HG02798 (cell line): ENCODE measurements around the gene TRPV4.

ENCODE experiments used
- ATAC-seq: cut with Tn5 transposase; IDR thresholded peaks from one replicate; pipeline ENCODE4 v1.9.1; 2021; ENCODE audit warnings: mild to moderate bottlenecking; ENCODE audit not compliant: unreplicated experiment, poor library complexity

TRPV4 gene

DNA sequence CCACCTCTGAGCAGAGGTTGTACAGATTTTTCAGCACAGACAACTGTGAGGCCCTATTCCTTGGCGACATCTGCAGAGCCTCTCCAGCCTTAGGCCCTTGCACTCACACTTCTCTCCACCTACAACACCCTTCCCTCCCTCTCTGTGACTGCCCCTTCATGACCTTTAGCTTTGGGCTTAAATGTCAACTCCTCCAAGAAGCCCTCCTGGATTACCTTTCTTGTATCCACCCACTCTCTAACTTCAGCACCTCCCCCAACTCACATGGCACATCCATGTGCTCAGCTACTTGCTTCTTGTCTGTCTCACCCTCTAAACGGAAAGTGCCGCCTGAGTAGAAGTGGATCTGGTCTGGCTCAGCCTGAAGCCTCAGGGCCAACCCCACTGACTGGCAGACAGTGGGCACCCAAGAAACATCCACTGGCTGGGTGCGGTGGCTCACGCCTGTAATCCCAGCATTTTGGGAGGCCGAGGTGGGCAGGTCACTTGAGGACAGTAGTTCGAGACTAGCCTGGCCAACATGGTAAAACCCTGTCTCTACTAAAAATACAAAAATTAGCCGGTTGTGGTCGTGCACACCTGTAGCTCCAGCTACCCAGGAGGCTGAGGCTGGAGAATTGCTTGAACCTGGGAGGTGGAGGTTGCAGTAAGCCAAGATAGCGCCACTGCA, 22.1 kb downstream of the TRPV4 start:
- ATAC-seq, result no peak

DNA sequence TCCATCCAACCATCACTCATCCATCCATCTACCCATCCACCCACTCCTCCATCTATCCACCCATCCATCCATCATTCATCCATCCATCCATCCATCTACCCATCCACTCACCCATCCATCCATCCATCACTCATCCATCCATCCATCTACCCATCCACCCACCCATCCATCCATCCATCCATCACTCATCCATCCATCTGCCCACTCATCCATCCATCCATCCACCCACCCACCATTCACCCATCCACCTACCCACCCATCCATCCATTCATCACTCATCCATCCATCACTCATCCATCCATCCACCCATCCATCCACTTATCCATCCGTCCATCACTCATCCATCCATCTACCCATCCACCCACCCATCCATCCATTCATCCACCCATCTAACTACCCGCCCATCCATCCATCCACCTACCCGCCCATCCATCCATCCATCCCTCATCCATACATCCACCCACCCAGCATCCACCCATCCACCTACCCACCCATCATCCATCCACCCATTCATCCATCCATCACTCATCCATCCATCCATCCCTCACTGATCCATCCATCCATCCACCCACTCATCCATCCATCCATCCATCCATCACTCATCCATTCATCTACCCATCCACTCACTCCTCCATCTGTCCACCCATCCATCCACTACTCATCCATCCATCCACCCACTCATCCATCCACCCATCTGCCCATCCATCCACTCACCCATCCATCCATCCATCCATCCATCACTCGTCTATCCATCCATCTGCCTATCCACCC, 24.1 kb downstream of the TRPV4 start:
- no peak for ATAC-seq

DNA sequence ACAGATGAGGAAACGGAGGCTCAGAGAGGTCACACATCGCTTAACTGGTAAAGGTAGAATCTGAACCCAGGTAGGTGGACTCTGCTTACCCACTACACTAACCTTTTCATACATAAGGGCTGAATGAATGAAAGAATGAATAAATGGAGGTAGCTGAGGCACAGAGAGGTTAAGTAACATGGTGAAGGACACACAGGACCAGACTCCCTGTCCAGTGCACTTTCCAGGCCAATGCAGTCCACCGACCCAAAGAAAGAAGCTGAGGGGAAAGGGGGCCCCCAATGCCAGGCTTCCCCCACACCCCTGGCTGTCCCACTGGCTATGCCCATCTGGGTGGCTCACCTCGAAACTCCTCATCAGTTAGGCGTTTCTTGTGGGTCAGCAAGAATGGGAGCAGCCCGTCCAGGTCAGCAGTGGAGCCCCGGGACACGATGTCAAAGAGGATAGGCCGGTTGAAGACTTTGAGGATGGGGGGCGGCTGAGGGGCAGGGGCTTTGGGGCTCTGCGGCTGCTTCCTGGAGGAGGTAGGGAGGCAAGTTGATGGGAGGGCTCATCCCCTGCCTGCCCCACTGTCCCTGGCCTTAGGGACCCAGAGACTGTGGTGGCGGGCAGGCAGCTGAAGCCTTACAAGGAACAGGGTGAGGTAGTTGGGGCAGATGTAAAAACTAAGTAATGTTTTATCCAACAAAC, 25.1 kb downstream of the TRPV4 start:
- no peak for ATAC-seq

DNA sequence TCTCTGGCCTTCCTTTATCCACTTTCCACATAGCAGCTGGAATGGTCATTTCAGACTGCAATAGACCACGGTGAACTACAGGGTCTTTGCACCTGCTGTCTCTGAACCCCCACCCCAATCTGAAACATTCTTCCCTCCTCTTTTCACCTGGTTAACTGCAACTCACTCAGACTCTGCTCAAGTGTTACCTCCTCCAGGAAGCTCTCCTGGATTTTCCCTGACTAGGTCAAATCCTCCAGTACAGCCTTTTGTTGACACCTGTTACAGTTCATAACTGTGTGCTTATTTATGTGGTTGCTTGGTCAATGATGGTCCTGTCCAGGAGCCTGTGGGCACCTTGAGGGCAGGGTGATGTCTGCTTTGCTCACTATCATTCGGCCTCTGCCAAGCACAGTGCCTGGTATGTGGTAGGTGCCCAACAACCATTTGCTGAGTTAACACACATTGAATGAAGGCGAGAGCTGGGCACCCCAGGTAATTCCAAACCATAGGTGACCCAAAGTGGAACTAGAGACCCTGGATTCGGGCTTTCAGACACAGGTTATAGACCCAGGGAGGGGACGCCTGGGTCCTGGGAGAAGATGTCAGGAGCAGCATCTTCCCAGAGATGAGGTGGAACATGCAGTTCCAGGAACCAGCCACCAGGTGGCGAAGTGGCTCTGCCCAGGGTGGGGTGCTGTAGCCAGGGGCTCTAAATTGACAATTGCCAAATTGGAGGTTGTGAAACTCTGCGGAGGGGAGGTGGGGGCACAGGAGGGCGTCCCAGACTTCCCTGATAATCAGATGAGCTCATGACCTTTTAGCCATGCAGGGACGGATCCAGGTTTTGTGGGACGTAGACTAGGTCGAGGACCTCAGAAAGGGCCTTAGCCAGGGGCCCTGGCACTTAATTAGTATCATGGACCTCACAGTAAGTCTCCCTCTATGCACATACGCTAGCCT, 28.1 kb downstream of the TRPV4 start:
- ATAC-seq, result no peak

DNA sequence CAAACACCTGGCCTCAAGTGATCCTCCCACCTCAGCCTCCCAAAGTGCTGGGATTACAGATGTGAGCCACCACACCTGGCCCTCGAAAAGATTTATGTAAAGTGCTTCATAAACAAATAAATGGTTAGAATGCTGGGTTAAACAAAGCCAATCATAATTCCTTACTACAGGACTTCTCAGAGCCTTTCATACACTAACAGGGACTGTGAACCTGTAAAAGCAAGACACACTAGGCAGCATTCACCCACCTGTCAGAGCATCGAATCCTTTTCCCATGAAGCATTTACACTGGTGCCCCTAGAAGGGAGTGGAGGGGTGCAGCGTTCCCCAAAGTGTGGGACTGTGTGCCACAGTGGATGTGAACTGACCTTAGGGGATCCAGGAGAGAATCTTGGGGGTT, 29.5 kb downstream of the TRPV4 start:
- no peak for ATAC-seq

DNA sequence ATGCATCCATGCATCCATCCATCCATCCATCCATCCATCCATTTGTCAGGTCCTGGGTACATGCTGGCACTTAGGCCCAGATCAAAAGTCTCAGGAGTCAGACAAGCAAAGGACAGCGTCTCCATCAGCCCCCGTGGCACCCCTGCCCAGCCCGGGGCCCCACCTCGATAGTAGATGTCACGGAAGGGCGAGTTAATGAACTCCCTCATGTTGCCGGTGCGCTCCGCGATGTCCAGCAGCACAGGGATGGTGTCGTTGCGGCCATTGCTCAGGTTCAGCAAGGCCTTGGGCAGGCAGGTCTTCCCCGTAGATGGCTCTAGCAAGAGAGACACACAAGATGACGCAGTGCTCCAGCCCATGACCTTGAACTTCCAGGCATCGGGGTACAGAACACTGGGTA, 30.4 kb downstream of the TRPV4 start:
- no peak for ATAC-seq

DNA sequence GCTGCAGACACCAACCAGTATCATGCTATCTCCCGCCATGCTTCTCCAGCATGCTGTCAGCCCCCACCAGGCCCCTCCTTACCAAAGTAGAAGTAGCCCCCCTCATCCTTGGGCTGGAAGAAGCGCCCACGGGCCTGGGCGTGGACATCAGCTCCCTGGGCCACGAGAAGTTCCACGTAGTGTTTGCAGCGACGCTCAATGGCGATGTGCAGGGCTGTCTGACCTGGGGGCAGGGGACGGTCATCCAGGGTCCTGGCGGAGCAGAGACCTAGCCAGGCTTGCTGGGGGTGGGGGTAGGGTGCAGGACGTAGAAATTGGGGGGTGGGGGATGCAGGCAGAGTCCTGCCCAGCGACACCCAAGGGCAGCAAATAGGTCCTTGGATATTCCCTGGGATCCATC, 32.7 kb downstream of the TRPV4 start:
- ATAC-seq, result no peak

DNA sequence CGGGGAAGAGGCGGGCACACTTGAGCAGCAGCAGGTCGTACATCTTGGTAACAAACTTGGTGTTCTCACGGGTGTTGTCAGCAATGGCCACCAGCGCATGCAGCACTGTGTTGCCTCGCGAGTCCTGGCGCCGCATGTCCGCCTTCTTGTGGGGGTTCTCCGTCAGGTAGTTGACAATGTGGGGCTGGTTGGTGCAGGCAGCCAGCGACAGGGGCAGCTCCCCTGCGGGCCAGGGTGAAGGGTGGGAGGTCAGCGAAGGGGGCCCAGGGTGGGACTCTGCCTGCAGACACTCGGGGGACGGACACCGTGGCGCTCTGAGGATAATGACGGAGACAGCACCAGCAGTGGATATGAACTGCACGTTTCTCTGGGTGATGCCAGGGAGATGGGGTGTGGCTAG, 34.5 kb downstream of the TRPV4 start:
- no peak for ATAC-seq

DNA sequence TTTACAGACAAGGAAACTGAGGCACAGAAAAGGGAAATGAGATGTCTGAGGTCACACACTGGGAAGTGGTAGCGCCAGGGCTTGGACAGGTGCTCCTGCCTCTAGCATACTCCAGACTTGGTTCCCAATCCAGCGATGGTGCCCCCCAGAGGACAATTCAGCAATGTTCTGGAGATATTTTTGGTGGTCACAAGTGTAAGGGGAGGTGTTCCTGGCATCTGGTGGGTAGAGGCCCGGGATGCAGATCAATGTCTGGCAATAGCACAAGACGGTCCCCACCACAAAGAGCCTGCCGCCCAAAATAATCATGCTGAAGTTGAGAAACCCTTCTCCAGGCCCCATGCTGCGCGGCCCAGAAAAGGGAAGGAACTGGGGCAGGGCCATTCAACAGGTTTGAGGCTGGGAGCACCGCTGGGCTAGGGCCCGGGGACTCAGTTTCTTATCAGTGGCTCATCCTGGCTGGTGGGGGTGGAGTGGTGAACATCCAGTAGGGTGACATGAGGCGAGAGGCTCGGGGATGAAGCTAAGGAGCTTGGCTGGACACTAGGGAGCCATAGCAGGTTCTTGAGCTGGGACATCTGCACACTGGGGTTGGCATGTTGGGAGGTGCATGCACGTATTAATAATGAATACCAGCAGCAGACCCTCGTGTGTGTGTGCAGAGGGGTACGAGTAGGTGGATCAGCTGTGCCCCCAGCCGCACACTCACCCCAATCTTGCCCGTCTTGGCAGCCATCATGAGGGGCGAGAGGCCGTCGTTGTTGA, 35.1 kb downstream of the TRPV4 start:
- ATAC-seq, result no peak

DNA sequence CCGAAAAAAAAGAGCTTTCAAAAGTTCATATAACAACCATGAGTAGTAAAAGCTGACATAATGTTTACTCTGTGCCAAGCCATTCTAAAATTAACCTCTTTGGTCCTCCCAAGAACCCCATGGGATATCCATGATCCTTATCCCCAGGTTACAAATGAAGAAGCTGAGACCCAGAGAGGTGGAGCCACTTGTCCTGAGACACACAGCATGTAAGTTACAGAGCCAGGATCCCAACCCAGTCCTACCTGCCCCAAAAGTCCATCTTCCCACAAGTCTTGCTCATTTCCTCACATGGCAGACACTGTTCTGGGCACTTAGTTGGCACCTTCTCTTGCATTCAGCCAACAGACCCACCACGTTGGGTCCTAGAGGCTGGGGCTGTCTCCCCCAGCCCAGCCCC, 37.1 kb downstream of the TRPV4 start:
- no peak for ATAC-seq

DNA sequence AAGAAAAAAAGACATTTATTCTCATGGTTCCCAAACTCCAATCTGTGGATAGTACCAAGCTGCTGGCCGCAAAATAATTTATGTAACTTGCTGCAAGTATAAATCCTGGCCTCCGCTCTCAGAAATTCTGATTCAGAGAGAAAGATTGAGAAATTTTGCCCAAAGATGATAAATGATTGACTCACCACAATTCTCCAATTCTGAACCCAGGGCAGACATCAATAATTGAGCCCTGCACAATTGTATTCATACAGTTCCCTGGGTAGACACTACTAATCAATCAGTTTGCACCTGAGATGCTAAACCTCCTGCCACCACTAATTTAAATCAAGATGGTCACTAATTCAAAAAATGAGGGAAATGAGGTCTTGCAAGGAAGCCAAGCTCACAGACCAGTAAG, 38.2 kb downstream of the TRPV4 start:
- ATAC-seq, result no peak

DNA sequence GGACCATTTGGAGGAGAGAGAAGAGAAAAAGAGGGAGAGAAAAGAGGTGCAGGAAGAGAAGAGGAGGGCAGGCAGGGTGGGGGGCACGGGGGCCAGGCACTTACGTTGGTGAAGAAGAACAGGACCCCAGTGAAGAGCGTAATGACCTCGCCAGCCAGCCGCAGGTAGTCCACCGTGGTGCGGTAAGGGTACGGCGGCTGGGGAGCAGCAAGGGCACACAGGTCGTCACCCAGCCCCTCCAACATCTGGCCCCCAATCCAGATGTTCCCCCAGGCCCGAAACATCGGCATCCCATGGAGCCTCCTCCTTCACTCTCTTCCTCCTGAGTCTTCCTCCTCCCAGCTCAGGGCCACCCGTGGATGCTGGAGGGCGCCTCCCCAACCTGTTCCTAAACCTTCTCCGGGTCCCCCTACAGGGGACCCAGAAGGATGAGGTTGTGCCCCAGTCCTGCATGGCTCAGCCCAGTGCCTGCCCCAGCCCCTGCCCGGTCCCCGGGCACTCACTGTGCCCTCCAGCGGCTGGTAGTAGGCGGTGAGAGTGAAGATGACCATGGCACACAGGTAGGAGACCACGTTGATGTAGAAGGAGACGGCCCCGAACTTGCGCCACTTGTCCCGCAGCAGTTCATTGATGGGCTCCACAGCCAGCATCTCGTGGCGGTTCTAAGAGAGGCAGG, 39.2 kb downstream of the TRPV4 start:
- ATAC-seq, result no peak

DNA sequence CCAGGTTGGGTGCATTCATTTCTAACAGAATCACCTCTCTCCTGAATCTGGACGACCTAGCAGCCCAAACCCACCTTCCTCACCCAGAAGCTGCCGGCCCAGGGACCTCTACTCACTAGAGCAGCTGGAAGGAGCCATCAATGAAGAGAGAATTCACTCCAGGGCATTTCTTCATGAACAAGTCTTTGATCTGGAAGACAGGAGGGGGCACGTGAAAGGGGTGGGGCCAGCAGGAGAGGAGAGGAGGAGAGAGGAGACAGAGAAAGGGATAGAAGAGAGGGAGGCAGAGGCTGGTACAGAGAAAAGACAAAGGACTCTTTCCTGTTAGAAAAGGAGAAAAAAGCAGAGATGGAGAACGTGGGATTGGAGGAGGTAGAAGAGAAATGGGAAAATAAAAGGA, 39.8 kb downstream of the TRPV4 start:
- ATAC-seq, result no peak

DNA sequence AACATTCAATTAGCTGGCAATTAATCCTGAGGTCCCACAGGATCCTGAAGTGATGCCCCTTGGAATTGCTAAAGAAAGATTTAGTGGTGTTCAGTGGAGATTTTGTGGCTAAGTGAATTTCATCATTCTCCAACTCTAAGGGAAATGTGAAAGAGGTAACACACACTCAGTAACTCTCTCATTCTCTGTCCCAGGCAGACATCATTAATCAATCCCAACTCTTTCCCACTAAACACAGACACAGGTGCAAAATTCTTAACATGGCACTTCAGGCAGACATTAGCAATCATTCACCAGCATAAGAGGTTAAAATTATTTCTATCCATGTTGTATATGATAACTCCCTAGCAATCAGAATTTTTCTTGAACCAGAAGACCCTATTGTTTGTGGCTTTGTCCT, 40.2 kb downstream of the TRPV4 start:
- ATAC-seq, result no peak

DNA sequence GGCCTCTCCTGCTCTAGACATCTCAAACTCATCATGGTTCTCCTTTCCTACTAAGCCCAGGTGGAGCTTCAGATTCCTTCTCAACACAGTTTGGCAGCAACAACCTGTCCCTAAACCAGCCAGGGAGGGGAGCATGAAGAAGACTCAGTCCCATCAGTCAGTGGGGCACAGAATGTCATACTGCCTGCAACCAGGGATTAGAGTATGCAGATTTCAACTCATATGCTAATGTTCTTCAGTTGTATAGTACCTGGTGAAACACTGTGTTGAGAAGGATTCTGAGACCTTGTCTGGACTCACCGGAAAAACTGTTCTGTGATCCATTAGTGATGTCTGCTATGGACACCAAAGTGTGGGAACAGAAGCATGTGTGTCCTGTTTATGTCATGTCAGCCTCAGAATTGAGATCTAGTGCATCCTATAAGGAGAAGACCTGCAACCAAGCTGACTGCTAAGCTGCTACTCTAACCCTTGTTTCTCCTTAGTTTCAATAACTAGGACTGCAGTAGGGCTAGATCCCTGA, 43.6 kb downstream of the TRPV4 start:
- ATAC-seq, result no peak

DNA sequence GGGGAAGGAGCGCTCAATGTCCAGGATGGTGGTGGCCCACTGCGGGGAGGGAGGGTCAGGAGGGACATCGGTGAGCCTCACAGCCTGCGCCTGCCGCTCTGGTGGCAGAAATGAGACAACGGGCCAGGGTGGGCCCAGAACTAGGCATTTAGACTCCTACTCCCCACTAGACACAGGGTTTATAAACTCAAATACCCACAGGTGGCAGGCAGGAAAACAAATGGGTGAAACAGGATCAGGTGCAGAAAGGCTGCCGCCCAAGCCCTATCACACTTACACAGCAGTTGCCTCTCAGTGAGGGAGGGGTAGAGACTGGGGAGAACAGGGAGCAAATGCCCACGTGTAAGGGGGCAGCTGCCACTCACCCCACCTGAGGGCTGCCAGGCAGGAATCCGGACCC, 46.4 kb downstream of the TRPV4 start:
- no peak for ATAC-seq

DNA sequence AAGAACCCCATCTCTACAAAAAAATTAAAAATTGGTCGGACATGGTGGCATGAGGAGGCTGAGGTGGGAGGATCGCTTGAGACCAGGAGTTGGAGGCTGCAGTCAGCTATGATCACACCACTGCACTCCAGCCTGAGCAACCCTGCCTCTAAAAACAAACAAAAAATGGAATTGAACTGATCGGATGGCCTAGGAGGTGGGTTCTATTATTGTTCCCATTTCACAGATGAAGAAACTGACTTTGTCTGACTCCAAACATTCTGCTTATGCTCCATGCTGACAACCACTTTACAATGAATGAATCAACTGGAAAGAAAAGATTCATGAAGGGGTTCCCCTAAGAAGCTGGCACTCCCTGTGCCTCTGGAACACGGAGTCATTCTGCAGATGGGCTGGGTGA, 47.3 kb downstream of the TRPV4 start:
- no peak for ATAC-seq

DNA sequence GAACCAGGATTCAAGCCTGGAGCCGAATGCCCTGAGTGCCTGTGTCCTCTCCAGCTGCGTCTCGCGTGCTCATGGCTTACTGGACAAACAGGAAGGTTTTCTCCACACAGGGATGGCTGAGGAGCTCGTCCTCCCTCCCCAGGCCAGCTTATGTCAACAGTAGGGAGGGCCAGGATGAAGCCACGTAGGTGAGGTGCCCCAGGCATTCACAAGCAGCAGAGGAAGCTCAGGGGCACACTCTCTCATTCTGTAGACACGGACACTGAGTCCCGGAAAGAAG, 49.3 kb downstream of the TRPV4 start:
- no peak for ATAC-seq
